Dermis microvascular lymphatic vessel endothelial cell (primary cell): ENCODE results near the gene DOCK3. TPM values are rescaled to one million over a fixed set of nuclear protein-coding genes. Genes with fewer than 3 reads are reported as not detected.
"Not testable (repeated sequence)": the region's sequence is repeated elsewhere in the genome, so short reads cannot be mapped to it uniquely, and the experiment has no call there.

Experiments
- DNase-seq, 2 donors: peaks; one replicate each; pipeline versions ENCODE4 v3.0.0 to v3.0.0-alpha.2; 2010; ENCODE audit warnings: low read depth in 2 of 2
- total RNA-seq: library from RNA; depleted of rRNA; stranded (reverse); fragments of >200 nt; gene quantifications from 2 replicates; pipeline ENCODE4 v1.2.1, GENCODE V29; 2014

DOCK3 gene
- total RNA-seq, 1 donor from 2014 or later: under 0.01 TPM

DNA sequence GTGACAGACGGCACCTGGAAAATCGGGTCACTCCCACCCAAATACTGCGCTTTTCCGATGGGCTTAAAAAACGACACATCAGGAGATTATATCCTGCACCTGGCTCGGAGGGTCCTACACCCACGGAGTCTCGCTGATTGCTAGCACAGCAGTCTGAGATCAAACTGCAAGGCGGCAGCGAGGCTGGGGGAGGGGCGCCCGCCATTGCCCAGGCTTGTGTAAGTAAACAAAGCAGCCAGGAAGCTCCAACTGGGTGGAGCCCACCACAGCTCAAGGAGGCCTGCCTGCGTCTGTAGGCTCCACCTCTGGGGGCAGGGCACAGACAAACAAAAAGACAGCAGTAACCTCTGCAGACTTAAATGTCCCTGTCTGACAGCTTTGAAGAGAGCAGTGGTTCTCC is 524.6 kb downstream of the DOCK3 start:
- not testable (repeated sequence) for DNase-seq

DNA sequence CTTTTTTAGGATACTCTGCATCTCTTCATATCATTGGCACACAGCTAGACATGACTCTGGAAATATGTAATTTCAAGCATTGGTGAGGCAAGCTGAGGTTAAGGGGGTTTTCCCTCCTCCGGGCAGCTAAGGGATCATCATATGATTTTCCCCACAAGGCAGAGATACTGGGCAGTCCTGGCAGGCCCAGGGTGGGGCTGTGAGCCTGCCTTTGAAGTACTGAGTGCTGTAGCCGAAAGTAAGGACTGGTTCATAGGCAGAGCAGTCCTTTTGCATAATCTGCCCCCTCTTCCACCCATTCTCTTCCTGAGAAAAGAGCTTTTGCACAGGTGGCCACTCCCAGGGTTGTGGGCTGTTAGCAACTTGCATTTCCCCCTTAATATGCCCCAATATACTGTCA is 541.6 kb downstream of the DOCK3 start:
- DNase-seq: no peak

DNA sequence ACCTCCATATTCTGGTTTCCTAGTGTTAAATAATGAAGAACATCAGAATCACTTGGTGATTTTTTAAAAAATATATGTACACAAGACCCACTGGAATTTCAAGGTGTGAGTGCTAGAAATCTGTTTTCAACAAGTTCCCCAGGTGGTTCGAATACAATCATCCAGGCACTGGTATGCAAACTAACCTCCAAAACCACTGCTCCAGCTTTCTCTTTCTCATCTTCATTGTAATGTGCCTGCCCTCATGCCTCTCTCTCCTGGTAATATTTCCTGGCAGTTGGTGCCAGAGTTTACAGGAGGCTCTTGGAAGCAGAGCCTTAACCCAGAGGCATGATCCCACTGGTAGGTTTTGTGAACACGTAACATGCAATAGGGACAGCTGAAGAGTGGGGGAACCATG is 547.2 kb downstream of the DOCK3 start:
- no peak for DNase-seq

DNA sequence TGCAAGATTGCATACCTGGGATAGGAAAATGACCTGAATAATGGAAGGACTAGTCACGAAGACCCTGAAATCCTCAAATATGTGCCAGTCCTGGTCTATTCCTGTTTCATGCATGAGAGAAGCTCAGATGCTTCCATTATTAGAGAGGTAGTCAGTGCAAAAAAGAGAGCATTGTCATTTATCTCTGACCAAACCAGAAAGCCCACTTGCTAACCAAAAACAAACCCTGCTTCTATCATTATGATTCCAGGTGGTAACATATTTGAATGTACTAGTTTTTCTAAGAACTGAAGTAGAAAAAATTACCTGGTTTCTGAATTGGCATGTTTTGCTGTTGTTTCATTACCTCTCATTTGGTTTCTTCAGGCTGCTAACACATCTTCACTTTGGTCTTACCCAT is 549.6 kb downstream of the DOCK3 start:
- DNase-seq: no peak

DNA sequence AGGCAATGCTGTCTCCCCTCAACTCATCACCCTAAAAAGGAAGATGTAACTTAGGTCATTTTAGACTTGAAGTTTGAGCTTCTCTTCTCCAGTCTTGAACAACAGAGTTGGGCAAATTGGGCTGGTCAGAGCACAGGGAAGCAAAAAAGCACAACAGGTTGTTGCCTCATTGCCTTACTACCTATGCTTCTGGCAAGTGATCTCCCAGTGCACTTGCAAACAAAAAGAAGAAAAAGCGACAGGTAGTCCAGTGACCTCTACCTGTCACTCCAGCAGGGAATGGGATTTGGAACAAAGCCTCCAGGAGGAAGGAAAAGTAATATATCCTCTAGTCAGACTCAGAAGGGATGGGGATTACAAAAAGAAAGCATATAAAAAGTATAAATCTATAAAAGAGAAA is 550.1 kb downstream of the DOCK3 start:
- no peak for DNase-seq

DNA sequence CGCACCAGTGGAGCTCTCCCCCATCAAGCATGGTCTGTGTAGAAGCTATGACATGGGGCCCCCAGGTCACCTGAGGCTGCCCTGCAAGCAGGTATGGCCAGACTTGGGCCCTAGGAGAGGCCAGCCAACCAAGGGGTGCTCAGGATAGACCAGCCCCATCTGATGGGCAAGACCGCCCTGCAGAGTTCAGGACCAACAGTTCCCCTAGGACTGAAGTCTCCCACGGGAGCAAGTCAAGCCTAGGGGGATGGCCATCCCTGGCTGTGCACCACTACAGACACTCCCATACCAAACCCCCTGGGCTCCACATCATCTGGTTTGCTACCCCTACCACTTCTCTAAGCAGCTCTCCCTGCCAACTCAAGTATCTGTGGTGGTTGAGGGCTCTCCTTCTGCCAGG is 568.2 kb downstream of the DOCK3 start:
- no peak for DNase-seq

DNA sequence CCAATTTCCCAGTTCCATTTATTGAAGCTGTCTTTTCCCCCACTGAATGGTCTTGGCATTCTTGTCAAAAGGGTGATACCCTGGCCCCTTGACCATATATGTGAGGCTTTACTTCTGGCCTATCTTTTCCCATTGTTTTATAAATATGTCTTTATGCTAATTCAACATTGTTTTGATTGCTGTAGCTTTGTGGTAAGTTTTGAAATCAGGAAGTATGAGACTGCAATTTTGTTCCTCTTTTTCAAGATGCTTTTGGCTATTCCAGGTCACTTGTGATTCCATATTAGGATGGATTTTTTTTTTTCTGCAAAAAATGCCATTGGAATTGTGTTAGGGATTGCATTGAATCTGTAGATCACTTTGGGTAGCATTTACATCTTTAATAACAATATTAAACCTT is 569.2 kb downstream of the DOCK3 start:
- DNase-seq: no peak

DNA sequence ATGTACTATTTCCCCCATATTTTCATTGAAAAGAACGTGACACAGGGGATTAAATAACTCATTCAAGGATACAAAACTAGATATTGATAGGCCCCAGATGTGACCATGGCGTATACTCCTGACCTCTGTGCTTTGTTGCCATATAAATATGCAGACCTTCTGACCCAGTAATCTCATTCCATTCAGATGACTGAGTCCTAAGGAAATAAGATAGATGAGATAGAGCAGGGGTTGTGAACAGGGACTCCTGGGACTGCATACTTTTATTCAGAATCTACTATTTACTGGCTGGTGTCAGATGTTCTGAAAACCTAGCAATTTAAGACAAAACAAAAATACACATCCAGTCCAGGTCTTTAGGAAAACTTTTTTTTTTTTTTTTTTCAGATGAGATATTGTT is 571.1 kb downstream of the DOCK3 start:
- no peak for DNase-seq

DNA sequence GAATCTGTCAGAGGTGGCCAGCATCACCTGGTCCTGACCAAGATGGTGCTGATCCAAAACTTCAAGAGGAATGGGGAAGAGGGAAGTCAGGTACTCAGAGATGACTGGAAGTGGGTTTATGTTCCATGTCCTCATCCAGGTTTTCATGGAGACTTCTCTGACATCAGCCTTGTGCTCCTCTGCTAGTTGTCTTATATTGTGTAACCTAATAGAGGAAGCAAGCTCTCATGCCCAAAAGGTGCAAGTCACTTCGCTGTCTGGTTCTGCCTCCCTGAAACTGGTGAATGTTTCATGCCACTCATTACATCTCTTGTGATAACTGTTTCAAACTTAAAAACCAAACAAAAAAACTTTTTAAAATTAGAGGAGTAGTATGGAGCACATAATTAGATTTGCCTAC is 583.1 kb downstream of the DOCK3 start:
- no peak for DNase-seq

DNA sequence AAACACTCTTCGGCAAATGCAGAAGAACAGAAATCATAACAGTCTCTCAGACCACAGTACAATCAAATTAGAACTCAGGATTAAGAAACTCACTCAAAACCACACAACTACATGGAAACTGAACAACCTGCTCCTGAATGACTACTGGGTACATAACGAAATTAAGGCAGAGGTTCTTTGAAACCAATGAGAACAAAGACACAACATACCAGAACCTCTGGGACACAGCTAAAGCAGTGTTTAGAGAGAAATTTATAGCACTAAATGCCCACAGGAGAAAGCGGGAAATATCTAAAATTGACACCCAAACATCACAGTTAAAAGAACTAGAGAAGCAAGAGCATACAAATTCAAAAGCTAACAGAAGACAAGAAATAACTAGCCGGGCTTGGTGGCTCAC is 589.4 kb downstream of the DOCK3 start:
- DNase-seq: not testable (repeated sequence)

DNA sequence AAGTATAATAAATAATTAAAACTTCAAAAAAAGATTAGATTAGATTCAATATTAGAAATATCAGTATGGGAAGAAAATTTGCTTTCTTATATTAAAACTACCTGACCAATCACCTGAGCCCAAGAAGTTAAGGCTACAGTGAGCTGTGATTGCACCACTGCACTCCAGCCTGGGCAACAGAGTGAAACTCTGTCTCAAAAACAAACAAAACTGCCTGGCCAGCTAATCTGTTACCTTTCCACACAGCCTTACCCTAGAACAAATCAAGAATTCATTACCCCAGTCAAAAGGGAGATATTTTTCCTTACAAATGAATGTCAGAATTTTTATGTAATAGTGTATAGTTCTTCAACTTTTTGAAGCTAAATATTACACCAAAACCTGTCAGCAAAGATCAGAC is 593.4 kb downstream of the DOCK3 start:
- no peak for DNase-seq

DNA sequence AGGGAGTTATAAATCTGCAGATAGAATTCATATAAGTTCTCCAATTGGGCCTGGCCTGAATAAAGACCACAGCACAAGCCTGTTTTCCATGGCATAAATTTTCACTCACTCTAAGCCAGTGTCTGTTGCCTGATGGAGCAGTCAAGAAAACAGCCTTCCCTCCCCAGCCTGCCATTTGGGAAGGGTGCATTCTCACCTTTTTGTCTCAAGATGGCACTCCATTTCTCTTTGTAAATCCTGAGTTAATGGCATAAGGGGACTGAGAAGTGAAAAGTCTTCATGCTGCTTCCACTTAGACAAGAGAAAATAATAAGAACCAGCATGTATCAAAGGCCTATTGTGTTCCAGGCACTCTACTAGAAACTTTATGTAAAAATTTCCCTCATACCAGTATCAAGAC is 594.7 kb downstream of the DOCK3 start:
- DNase-seq: no peak

DNA sequence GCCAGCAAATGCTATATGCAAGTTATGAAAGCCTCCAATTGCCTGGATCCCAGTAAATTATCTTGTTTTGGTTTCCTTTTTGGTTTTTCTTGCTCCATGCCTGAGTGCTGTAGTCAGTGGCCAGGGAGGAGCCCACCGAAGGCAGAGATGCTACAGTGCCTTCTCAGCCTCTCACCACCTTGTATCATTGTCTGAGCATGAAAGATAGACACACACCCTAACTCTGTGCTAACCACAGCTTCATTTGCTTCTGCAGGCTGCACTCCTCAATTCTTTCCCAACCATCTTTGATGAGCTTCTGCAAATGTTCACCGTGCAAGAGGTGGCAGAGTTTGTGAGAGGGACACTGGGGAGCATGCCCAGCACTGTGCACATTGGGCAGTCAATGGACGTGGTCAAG is 595.8 kb downstream of the DOCK3 start:
- DNase-seq: no peak

DNA sequence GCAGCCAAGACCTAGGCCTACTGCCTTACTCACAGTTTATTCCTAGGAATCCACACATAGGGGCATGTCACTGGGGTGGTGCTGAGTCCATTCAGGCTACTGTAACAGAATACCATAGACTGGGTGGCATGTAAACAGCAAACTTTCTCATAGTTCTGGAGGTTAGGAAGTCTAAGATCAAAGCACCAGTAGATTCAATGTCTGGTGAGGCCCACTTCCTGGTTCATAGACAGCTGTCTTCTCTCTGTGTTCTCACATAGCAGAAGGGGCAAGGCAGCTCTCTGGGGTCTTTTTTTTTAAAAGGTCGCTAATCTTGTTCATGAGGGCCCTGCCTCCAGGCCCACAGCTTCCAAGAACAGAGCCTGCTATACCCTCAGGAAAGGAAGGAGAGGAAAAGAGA is 596.4 kb downstream of the DOCK3 start:
- no peak for DNase-seq

DNA sequence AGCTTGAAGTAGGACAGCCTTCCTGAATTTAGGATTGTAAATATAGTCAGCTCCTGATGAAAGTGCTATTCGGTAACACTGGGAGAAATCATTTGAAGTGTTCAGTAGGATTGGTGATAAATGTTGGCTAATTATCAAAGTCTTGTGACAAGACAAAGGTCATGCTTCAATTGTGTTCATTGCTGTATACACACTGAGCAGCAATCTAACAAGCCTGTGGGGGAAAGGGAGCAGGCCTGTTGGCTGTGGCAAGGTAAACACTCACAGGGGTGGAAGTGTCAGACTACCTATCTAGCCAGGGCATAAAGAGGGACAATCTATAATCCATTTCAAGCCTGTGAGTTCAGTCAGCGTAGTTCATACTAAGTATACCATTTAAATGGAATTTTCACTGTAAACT is 599.3 kb downstream of the DOCK3 start:
- no peak for DNase-seq

DNA sequence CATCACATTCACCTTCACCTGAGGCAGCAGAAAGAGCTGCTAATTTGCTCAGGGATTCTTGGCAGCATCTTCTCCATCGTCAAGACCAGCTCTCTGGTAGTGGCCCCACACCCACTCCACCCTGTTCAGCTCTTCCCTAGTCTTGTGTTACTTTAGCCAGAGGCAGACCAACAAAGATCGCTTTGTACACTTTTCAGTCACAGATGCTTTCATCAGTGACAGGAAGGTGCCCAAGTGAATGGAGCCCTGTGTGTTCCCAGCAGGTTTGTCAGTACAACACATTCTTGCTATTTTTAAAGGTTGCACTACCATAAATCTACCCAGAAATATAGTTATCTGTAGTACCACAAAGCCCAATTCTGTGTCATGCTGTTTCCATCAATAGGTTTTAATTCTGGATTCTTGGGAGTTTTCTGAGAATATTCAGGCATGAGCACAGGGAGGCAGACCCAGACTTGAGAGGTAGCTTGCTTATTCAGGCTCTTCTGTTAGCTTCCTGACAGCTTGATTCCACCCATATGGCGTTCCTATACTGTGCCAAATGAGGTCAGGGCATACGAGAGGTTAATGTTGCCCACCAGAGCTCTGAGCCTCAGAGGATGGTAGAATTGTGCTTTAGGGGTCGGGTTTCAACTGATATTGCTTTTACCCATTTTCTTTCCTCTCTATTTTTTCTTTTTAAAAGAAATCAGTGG is 600.5 kb downstream of the DOCK3 start:
- no peak for DNase-seq

DNA sequence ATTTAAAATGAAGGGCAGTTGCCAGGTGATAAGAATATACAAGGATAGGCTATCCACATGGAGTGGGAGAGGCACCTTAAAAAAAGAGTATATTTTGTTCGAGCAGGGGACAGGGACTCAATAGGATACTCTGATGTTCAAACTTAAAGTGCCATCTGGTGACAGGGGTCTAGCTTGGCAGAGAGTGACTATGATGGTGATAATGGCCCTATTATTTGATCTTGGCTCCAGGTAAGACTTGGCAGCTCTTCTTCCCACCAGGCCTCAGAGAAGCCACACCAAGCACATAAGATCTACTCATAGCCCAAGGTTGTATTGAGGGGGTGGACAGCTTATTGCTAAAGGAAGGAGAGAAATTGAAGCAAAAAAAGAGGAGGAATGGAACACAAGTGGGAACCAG is 601.3 kb downstream of the DOCK3 start:
- DNase-seq: no peak

DNA sequence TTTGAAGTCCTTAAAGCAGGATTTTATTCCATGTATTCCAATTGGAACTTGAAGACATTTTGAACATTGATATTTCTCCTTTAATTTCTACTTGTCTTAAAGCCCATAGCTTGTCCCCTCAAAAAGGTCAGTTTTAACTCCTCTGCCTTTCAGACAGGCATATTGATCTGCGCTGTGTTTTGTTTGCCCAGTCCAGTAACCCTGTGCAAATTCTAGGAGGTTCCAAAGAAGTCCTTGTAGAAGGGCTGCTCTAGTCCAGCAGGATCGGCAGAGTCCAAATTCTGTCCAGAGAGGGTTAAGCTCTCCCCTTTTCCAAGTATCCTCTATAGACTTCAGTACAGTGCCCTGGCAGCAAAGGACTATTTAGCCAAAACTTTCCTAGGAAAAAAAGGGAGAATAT is 604.7 kb downstream of the DOCK3 start:
- no peak for DNase-seq

DNA sequence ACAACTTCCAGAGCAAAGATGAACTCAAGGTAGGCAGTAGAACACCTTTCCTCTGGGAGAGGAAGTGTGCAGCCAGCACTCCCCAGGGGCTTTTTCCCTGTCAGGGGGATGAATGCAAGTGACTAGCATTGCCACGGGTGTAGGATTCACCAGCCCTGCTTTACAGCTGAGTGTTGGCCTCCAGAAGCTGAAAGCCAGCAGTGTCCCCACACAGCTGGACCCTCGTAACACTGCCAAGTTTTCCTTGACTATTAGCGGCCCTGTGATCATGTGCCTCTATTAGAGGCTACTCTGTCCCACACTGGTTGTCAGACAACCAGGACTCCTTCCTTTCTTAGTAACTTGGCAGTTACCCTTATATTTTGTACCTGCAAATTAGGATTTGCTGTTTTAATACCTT is 605.4 kb downstream of the DOCK3 start:
- DNase-seq: no peak

DNA sequence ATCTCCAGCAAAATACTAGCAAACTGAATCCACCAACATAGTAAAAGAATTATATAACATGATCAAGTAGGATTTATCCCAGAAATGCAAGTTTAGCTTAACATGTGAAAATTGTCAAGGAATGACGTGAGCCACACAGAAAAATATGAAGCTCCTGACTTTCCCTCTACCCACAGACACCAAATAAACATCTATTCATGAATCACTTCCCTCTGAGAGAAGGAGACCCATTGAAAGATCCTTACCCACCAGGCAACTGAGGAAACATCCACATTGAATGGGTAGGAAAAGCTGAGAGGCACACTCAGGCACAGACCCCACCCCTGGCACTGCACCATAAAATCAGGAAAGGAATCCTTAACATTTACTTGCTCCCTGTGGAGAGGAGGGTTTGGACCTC is 608.2 kb downstream of the DOCK3 start:
- peak in 1 of 2 donors; percentile 19 for DNase-seq

DNA sequence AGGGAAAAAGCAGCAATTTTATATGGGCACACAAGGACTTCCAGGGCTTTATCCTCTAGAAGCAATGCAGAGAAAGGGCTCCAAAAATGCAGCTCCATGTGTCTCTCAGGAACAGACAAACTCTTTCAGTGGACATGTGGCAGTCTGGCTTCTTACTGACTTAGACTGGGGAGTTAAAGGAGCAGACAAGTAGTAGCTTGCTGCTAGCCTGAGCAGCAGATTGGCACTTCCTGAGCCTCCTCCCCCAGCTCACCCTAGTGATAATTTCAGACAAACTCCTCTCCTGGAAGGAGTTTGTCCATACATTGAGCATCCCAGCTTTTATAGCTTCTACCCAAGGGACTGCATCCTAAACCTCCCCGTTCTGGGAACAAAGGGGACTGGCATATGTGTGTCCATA is 608.7 kb downstream of the DOCK3 start:
- DNase-seq: no peak

DNA sequence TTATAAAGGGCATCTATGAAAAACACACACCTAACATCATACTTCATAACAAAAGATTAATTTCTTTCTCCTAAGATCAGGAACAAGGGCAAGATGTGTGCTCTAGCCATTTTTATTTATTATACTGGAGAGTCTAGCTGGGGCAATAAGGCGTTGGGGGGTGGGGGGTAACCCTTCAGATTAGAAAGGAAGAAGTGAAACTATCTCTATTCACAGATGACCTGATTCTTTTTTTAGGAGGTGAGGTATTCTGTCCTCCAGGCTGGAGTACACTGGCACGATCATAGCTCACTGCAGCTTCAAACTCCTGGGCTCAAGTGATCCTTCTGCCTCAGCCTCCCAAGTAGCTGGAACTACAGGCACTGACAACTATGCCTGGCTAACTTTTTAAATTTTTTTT is 620.9 kb downstream of the DOCK3 start:
- no peak for DNase-seq

DNA sequence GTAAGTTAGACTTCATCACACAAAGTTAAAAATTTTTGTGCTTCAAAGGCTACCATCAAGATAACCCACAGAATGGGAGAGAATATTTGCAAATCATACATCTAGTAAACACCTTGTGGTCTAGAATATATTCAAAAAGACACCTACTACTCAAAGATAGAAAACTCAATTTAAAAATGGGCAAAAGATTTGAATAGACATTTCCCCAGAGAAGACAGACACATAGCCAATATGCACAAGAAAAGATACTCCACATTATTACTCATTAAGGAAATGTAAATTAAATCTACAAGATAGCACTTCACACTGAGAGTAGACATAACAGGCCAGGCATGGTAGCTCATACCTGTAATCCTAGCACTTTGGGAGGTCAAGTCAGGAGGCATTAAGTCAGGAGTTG is 622.6 kb downstream of the DOCK3 start:
- no peak for DNase-seq

DNA sequence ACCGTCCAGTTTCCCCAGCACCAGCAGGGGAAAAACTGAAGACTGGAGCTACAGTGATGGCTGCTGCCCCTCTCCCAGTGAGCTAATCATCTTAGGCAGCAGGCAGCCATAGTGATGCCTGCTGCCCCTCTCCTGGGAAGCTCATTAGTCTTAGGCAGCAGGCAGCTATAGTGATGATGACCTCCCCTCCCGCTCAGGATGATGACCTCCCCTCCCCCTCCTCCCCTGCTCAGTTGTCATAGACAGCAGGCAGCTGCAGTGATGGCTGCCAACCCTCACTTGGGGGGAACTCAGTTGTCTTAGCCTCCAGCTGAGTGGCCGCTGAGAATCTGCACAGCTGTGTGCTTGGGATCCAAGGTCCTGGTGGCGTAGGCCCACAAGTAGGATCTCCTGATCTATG is 629.5 kb downstream of the DOCK3 start:
- DNase-seq: no peak
